ENCODE measurements around the gene FETUB. TPM values are rescaled to one million over a fixed set of nuclear protein-coding genes. Genes with fewer than 3 reads are reported as not detected.

Gene FETUB
- total and polyA plus RNA-seq, 3 donors from 2014 or later, result 0.79 to 2.4 TPM; not detected in 1

DNA sequence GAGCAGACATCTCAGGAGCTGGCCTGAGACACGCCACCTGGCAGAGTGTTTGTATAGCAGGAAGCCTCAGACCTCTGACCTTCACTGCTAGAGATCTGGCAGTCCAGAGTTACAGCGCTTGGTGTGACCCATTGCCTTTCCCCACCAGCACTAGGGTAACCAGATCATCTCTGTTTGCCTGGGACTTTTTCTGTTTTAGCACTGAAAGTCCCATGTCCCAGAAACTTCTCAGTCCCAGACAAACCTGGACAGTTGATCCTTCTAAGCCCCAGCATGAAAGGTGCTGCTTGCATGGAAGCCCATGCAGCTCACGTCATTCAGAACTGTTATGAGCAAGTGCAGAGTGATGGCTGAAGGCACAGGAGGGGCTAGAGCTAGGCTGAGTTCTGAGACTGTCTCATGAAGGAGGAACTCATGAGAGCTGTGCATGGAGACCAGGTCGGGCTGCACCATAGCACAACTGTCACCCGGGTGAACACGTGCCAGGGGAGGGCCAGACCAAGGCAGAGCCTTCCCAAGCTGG, 45.5 kb upstream of the FETUB start:
- 79 to 89% methylated on average over 6 of the region's 6 CpGs for WGBS, 2 donors
- Histone ChIP-seq H3K27ac (no peak overlapping the region), H3K36me3 (ENCODE audit: low read depth, missing control alignments) (no peaks in the 10 kb centered on the region), H3K27me3 (no peaks in the 10 kb centered on the region), H3K9me3 (no peaks in the 10 kb centered on the region), H3K4me1 (no peaks in the 10 kb centered on the region), H3K4me3 (no peak overlapping the region)
- DNase-seq, result no peak
- intact Hi-C loops (cut with DNase I; ENCODE audit: low total_unique reads), result no loop called here
- TF ChIP-seq, protein P1, sequence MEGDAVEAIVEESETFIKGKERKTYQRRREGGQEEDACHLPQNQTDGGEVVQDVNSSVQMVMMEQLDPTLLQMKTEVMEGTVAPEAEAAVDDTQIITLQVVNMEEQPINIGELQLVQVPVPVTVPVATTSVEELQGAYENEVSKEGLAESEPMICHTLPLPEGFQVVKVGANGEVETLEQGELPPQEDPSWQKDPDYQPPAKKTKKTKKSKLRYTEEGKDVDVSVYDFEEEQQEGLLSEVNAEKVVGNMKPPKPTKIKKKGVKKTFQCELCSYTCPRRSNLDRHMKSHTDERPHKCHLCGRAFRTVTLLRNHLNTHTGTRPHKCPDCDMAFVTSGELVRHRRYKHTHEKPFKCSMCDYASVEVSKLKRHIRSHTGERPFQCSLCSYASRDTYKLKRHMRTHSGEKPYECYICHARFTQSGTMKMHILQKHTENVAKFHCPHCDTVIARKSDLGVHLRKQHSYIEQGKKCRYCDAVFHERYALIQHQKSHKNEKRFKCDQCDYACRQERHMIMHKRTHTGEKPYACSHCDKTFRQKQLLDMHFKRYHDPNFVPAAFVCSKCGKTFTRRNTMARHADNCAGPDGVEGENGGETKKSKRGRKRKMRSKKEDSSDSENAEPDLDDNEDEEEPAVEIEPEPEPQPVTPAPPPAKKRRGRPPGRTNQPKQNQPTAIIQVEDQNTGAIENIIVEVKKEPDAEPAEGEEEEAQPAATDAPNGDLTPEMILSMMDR (IDR thresholded peaks at IDR 0.05), result no peak
- TF ChIP-seq POLR2A (IDR thresholded peaks at IDR 0.05), result no peak

DNA sequence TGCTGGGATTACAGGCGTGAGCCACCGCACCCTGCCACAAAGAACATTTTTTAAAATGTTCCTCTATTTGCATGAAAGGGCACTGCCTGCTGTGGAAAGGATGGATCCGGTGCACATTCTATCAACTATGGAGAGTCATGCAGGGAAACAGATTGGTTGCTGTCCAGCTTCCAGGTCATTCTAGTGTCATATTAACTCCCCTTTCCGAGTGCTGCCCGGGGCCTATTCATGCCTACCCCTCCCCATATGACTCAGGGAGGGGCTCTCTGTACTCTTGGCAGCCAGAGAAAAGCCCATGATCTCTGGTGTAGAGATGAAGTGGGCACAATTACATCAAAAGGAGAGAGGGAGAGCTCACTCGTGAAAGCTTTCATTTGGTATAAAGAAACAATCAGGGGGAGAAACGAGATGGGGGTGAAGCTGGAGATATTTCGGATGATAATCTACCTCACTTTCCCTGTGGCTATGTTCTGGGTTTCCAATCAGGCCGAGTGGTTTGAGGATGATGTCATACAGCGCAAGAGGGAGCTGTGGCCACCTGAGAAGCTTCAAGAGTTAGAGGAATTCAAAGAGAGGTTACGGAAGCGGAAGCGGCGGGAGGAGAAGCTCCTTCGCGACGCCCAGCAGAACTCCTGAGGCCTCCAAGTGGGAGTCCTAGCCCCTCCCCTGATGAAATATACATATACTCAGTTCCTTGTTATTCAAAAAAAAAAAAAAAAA, 43.5 kb upstream of the FETUB start:
- no peak overlapping the region for H3K27ac ChIP-seq
- no peaks in the 10 kb centered on the region for H3K4me1 ChIP-seq
- intact Hi-C loops (cut with DNase I; ENCODE audit: low total_unique reads), result no loop called here
- H3K4me3 ChIP-seq, result no peak overlapping the region
- no peak for TF ChIP-seq POLR2A (IDR thresholded peaks at IDR 0.05)
- TF ChIP-seq, protein P1 (IDR thresholded peaks at IDR 0.05), result no peak
- DNase-seq, result no peak
- H3K9me3 ChIP-seq, result no peaks in the 10 kb centered on the region
- 36 to 39% methylated on average over 17 of the region's 17 CpGs for WGBS, 2 donors
- no peaks in the 10 kb centered on the region for H3K36me3 ChIP-seq (ENCODE audit: low read depth, missing control alignments)
- no peaks in the 10 kb centered on the region for H3K27me3 ChIP-seq

DNA sequence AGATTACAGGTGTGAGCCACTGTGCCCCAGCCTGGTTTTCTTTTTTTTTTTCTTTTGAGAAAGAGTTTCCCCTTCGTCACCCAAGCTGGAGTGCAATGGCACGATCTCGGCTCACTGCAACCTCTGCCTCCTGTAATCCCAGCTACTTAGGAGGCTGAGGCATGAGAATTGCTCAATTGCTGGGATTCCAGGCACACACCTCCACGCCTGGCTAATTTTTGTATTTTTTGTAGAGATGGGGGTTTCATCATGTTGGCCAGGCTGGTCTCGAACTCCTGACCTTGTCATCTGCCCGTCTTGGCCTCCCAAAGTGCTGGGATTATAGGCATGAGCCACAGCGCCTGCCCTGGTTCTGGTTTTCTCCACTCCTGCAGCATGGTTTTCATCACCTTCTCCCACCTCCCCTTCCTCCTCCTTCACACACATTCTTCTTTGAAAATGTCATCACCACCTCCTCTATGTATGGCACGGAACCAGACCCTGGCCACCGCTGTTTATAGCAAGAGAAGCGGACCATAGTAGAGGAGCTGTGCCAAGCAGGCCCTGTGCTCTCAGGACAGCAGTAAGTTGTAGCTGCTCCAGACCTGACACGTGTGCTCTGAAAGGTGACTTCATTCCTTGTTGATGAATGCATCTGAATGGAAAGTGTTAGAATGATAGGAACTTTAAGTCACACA, 42.0 kb upstream of the FETUB start:
- WGBS, 2 donors, result 80 to 82% methylated on average over 11 of the region's 11 CpGs
- no peaks in the 10 kb centered on the region for H3K27me3 ChIP-seq
- no peaks in the 10 kb centered on the region for H3K4me1 ChIP-seq
- DNase-seq, result no peak
- intact Hi-C loops (cut with DNase I; ENCODE audit: low total_unique reads), result no loop called here
- H3K27ac ChIP-seq, result no peak overlapping the region
- TF ChIP-seq, protein P1 (IDR thresholded peaks at IDR 0.05), result no peak
- TF ChIP-seq POLR2A (IDR thresholded peaks at IDR 0.05), result no peak
- no peaks in the 10 kb centered on the region for H3K36me3 ChIP-seq (ENCODE audit: low read depth, missing control alignments)
- H3K9me3 ChIP-seq, result no peaks in the 10 kb centered on the region
- H3K4me3 ChIP-seq, result no peak overlapping the region

DNA sequence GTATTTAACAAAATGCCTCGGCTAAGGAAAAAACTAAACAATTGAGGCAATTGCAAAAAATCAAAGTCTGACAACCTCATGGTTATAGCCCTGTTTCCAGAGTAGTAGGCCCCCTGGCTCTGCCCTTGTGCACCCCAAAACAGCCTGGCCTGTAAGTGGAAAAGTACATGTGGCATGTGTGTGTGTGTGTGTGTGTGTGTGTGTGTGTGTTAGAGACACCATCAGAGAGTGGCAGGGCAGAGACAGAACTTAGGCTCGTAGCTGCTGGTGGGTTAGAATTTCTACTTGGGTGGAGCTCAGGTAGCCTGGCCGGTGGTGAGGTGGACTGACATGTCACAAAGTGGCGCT, 41.4 kb upstream of the FETUB start:
- Histone ChIP-seq H3K27ac (no peak overlapping the region), H3K27me3 (no peaks in the 10 kb centered on the region), H3K4me3 (no peak overlapping the region), H3K9me3 (no peaks in the 10 kb centered on the region), H3K4me1 (no peaks in the 10 kb centered on the region), H3K36me3 (ENCODE audit: low read depth, missing control alignments) (no peaks in the 10 kb centered on the region)
- TF ChIP-seq, protein P1 (IDR thresholded peaks at IDR 0.05), result no peak
- TF ChIP-seq POLR2A (IDR thresholded peaks at IDR 0.05), result no peak
- intact Hi-C loops (cut with DNase I; ENCODE audit: low total_unique reads), result no loop called here
- 86 to 92% methylated on average over 4 of the region's 4 CpGs for WGBS, 2 donors
- no peak for DNase-seq

Data from testis (tissue), 3 donors.